Spleen (tissue), 11 donors: Measurements from ENCODE around the gene CCDC88C. TPM values are rescaled to one million over a fixed set of nuclear protein-coding genes. Genes with fewer than 3 reads are reported as not detected.
"Not testable (repeated sequence)": the region's sequence is repeated elsewhere in the genome, so short reads cannot be mapped to it uniquely, and the experiment has no call there.

Experiments used
- DNase-seq: peaks from one replicate; pipeline ENCODE4 v3.0.0-alpha.2; 2020
- H3K27ac ChIP-seq, 8 donors: fragments of 200-600 bp; sonication (generic) in 7 of 8; 1 replicate in 4 of 8; 2 replicates in 4 of 8; pipeline versions ENCODE4 v1.5.0 to v1.8.0; 2016 to 2021; ENCODE audit warnings: inconsistent platforms in 4 of 8, mild to moderate bottlenecking in 4 of 8, moderate library complexity in 1 of 8
- H3K27me3 ChIP-seq, 7 donors: fragments of 200-600 bp; sonication (generic) in 6 of 7; replicated peaks in 1 of 7; 1 replicate in 4 of 7; 2 replicates in 3 of 7; pipeline versions ENCODE4 v1.5.0 to v1.8.0; 2016 to 2021; ENCODE audit warnings: inconsistent platforms in 3 of 7, mild to moderate bottlenecking in 1 of 7
- H3K36me3 ChIP-seq, 6 donors: fragments of 200-600 bp; sonication (generic) in 5 of 6; 1 replicate in 4 of 6; 2 replicates in 2 of 6; pipeline versions ENCODE4 v1.5.0 to v1.8.0; 2016 to 2021; ENCODE audit warnings: inconsistent platforms in 2 of 6
- H3K4me1 ChIP-seq, 6 donors: fragments of 200-600 bp; sonication (generic) in 5 of 6; 1 replicate in 3 of 6; 2 replicates in 3 of 6; pipeline versions ENCODE4 v1.5.0 to v1.8.0; 2016 to 2021; ENCODE audit warnings: inconsistent platforms in 3 of 6
- H3K4me3 ChIP-seq, 8 donors: fragments of 200-600 bp; sonication (generic) in 7 of 8; 1 replicate in 4 of 8; 2 replicates in 4 of 8; pipeline versions ENCODE4 v1.5.0 to v1.8.0; 2016 to 2021; ENCODE audit warnings: inconsistent platforms in 4 of 8, mild to moderate bottlenecking in 4 of 8, moderate library complexity in 2 of 8
- H3K9me3 ChIP-seq, 8 donors: fragments of 200-600 bp; sonication (generic) in 7 of 8; 1 replicate in 4 of 8; 2 replicates in 4 of 8; pipeline versions ENCODE4 v1.5.0 to v1.8.0; 2016 to 2021; ENCODE audit warnings: inconsistent platforms in 4 of 8
- POLR2A ChIP-seq, 3 donors: fragments of 450-650 bp; IDR thresholded peaks; one replicate each; pipeline ENCODE4 v1.5.1; 2017; ENCODE audit warnings: antibody characterized with exemption in 3 of 3, mild to moderate bottlenecking in 1 of 3
- POLR2AphosphoS5 ChIP-seq, 3 donors: sonication (generic); formaldehyde crosslinking; IDR thresholded peaks; one replicate each; pipeline ENCODE4 v1.5.1; 2017; ENCODE audit warnings: antibody characterized with exemption in 3 of 3
- WGBS, 5 donors: extraction: QIAGEN DNeasy Blood & Tissue Kit in 3 of 5; methylation state at CpG; one replicate each; pipeline versions ENCODE4 v1.1.5 to v1.1.7; 2013 to 2018; 5-methylcytosine and 5-hydroxymethylcytosine counted together
- intact Hi-C: fragments of 100-400 bp; cut with DNase I; formaldehyde crosslinking; loops from one replicate; pipeline ENCODE4 v1.15.0; 2023; ENCODE audit warnings: low total_unique reads
- polyA plus RNA-seq, 3 donors: library from polyadenylated mRNA; stranded (reverse); fragments of 200-250 nt; gene quantifications; one replicate each; pipeline ENCODE4 v1.2.1, GENCODE V29; 2013
- total RNA-seq, 7 donors: library from RNA; depleted of rRNA in 3 of 7; stranded (reverse); fragments of >200 nt in 3 of 7; fragmentation: NEBNext Ultra II Directional in 4 of 7; extraction: Animal tissue kit (Norgen Biotek cat#: 25700) in 4 of 7; gene quantifications; one replicate each; pipeline versions ENCODE4 v1.1.0 to v1.2.1, GENCODE V29; 2016 to 2021
- TF ChIP-seq, protein P1 (sequence below), 11 experiments: fragments of 200-600 bp in 7 of 11; fragments of 450-650 bp in 4 of 11; sonication (generic) in 4 of 11; IDR thresholded peaks in 8 of 11; conservative IDR thresholded peaks in 3 of 11; 1 replicate in 7 of 11; 2 replicates in 4 of 11; pipeline versions ENCODE4 v1.4.0 to v1.8.0; 2016 to 2021; ENCODE audit warnings: antibody characterized with exemption in 11 of 11, inconsistent platforms in 4 of 11, mild to moderate bottlenecking in 1 of 11
- donor health status: healthy with polysubstance abuse.
- donor health status: DM: no; HTN: no; CAD: no; lungs with moderate emphysema.
- donor health status: DM: no; HTN: no; CAD: no.
- donor health status: Bipolar disorder and iron deficiency.
- donor health status: healthy.
- donor health status: DM: no; HTN: no; CAD: no.
- donor health status: DM: yes; HTN: yes; CAD: no.

Gene CCDC88C
- total and polyA plus RNA-seq, 10 donors = 23.2 to 136 (median 101) TPM

DNA sequence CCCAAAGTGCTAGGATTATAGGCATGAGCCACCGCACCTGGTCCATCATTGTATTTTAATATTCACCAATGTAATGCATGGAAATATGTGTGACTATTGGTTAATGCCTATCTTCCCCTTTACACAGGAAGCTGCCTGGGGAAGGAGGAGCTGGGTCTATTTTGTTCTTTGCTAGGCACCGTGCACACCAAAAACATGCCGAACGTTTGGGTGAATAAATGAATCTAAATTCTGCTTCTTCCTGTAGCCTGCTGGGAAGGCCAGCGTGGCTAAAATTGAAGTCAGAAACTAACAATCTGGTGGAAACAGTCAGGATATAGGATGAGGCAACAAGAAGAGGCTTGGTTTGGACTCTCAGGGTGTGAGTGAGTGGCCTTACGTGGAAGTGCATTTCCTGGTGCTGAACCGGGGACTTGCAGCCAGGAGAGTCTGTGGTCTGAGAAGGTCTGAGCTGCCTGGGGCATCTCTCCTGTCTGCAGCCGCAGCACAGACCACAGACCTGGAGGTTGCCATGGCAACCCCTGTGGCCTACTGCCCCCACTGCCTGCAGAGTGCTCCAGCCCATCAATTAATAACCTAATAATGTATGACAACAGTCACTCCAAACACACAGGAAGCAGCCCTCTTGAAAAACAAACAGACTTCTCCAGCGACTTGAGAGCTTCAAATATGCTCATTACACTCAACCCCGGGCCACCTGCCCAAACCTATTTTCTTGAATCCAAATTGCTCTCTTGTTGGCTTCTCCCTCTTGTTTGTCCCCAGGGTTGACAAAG, 167.6 kb downstream of the CCDC88C start:
- 16 to 35% (median 19%) methylated on average over 10 of the region's 10 CpGs for WGBS, 5 donors
- Histone ChIP-seq H3K4me3 (peak overlapping the region in 1 of 8 donors; percentile 49), H3K36me3 (no peaks in the 10 kb centered on the region), H3K9me3 (no peaks in the 10 kb centered on the region), H3K4me1 (peaks cover 22 to 94% (median 66%) of the 10 kb centered on the region in 6 donors), H3K27ac (peak overlapping the region; percentile 66 to 87 (median 73)), H3K27me3 (peaks cover 0 to 10% (median 0%) of the 10 kb centered on the region in 7 donors)
- TF ChIP-seq, protein P1, sequence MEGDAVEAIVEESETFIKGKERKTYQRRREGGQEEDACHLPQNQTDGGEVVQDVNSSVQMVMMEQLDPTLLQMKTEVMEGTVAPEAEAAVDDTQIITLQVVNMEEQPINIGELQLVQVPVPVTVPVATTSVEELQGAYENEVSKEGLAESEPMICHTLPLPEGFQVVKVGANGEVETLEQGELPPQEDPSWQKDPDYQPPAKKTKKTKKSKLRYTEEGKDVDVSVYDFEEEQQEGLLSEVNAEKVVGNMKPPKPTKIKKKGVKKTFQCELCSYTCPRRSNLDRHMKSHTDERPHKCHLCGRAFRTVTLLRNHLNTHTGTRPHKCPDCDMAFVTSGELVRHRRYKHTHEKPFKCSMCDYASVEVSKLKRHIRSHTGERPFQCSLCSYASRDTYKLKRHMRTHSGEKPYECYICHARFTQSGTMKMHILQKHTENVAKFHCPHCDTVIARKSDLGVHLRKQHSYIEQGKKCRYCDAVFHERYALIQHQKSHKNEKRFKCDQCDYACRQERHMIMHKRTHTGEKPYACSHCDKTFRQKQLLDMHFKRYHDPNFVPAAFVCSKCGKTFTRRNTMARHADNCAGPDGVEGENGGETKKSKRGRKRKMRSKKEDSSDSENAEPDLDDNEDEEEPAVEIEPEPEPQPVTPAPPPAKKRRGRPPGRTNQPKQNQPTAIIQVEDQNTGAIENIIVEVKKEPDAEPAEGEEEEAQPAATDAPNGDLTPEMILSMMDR (IDR thresholded peaks at IDR 0.05 in 8 of 11, conservative IDR thresholded peaks at IDR 0.05 in 3 of 11) = peak in 3 of 11 experiments; percentile 18 to 22 (median 19)
- TF ChIP-seq POLR2A (IDR thresholded peaks at IDR 0.05) (no peak), POLR2AphosphoS5 (IDR thresholded peaks at IDR 0.05) (peak in 2 of 3 donors; percentile 17 to 62)
- intact Hi-C loops = no loop called here
- DNase-seq = peak; percentile 44

DNA sequence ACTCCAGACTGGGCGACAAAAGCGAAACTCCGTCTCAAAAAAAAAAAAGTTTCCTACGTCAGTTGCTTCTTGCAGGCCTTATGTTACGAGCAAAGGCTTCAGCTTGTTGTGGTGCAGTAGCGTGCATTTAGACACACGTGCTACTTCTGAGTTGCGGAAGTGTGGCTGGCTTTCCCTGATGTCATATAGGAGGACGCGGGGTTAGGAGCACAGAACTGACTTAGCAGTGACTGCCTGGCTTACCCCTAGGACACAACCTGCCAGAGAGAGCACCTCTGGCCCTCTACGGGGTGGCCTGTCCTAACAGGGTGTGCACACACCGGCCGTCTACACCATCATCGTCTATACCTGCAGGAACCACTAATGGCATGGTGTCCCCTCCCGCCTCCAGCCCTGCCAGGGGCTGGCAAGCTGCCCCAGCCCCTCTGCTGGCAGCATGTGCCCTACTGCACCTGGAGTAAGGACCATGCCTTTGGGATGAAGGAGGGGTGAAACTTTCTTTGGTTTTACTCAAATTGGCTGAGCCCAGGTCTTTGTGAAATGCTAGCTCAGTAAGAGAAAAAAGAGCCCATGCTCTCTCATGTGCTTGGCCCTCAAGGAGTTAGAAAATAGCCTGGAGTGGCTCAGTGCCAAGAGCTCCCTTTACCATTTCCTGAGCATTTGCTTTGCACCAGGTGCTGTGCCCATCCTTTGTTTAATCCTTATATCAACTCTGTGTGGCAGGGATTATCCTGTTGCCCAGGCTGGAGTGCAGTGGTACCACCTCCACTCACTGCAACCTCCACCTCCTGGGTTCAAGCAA, 171.4 kb downstream of the CCDC88C start:
- peak; percentile 78 for DNase-seq
- Histone ChIP-seq H3K36me3 (no peaks in the 10 kb centered on the region), H3K4me1 (peaks cover 32 to 96% (median 74%) of the 10 kb centered on the region in 6 donors), H3K4me3 (no peak overlapping the region), H3K27ac (peak overlapping the region; percentile 53 to 87 (median 77)), H3K9me3 (no peaks in the 10 kb centered on the region), H3K27me3 (no peaks in the 10 kb centered on the region)
- TF ChIP-seq POLR2A (IDR thresholded peaks at IDR 0.05) = no peak
- TF ChIP-seq, protein P1 (IDR thresholded peaks at IDR 0.05 in 8 of 11, conservative IDR thresholded peaks at IDR 0.05 in 3 of 11) = no peak
- TF ChIP-seq POLR2AphosphoS5 (IDR thresholded peaks at IDR 0.05) = peak; percentile 27 to 74 (median 29)
- intact Hi-C loops = no loop called here
- WGBS, 5 donors = 81 to 91% (median 87%) methylated on average over 10 to 15 of the region's 15 CpGs

DNA sequence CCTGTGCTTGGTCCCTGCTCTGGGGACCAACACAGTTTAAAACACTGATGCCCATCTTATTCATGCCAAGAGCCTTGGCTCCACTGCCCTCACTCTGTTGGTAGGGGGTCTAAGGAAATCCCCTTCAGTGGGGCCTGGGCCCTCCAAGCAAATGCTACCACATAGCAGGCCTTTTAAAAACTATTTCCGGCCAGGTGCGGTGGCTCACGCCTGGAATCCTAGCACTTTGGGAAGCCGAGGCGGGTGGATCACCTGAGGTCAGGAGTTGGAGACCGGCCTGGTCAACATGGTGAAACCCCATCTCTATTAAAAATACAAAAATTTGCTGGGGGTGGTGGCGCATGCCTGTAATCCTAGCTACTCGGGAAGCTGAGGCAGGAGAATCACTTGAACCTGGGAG, 172.0 kb downstream of the CCDC88C start:
- intact Hi-C loops, H3K27me3 ChIP-seq, H3K4me3 ChIP-seq, H3K36me3 ChIP-seq, H3K9me3 ChIP-seq: not testable (repeated sequence)
- WGBS, 5 donors = 93 to 97% (median 96%) methylated on average over 8 of the region's 8 CpGs
- peaks cover 32 to 96% (median 73%) of the 10 kb centered on the region in 6 donors for H3K4me1 ChIP-seq
- peak; percentile 64 for DNase-seq
- H3K27ac ChIP-seq = peak overlapping the region; percentile 53 to 87 (median 77)

DNA sequence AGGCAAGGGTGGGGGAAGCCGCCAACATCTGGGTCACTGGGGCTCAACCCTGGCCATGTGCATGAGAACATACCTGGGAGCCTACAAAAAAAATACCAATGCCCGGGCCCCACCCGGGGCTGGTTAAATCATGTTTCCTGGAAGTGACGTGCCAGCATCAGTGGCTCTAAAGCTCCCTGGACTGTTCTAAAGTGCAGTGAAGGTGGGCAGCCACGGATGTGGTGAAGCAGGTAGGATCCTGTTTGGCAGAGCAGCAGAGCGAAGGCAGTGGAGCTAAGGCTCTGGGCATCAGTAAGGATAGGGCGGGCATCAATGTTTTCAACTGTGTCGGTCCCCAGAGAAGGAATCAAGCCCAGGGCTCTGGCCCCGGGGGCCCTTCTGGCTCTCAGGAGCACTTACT, 172.6 kb downstream of the CCDC88C start:
- H3K4me1 ChIP-seq = peaks cover 27 to 94% (median 67%) of the 10 kb centered on the region in 6 donors
- peak overlapping the region in 4 of 8 donors; percentile 20 to 65 (median 30) for H3K4me3 ChIP-seq

More for the DNA sequence above, 172.6 kb downstream of the CCDC88C start:
- H3K27ac ChIP-seq = peak overlapping the region; percentile 53 to 87 (median 77)
- H3K36me3 ChIP-seq = no peaks in the 10 kb centered on the region
- 66 to 75% (median 71%) methylated on average over 7 to 9 of the region's 9 CpGs for WGBS, 5 donors
- intact Hi-C loops = no loop called here
- no peaks in the 10 kb centered on the region for H3K27me3 ChIP-seq
- H3K9me3 ChIP-seq = no peaks in the 10 kb centered on the region
- TF ChIP-seq POLR2AphosphoS5 (IDR thresholded peaks at IDR 0.05) (peak in 1 of 3 donors; percentile 53), POLR2A (IDR thresholded peaks at IDR 0.05) (no peak)
- TF ChIP-seq, protein P1 (IDR thresholded peaks at IDR 0.05 in 8 of 11, conservative IDR thresholded peaks at IDR 0.05 in 3 of 11) = no peak
- peak; percentile 87 for DNase-seq
